Body of pancreas (tissue), 4 donors: ENCODE measurements around the gene ATXN7L1.

Experiments
- POLR2A ChIP-seq, 3 donors: fragments of 450-650 bp; IDR thresholded peaks; one replicate each; pipeline ENCODE4 v1.6.1; 2016; ENCODE audit warnings: antibody characterized with exemption in 3 of 3, mild to moderate bottlenecking in 2 of 3
- TF ChIP-seq, protein P1 (sequence below), 7 experiments: fragments of 450-650 bp in 4 of 7; fragments of 200-600 bp in 3 of 7; sonication (generic) in 3 of 7; IDR thresholded peaks; one replicate each; pipeline ENCODE4 v1.5.1; 2016 to 2019; ENCODE audit warnings: antibody characterized with exemption in 7 of 7

DNA sequence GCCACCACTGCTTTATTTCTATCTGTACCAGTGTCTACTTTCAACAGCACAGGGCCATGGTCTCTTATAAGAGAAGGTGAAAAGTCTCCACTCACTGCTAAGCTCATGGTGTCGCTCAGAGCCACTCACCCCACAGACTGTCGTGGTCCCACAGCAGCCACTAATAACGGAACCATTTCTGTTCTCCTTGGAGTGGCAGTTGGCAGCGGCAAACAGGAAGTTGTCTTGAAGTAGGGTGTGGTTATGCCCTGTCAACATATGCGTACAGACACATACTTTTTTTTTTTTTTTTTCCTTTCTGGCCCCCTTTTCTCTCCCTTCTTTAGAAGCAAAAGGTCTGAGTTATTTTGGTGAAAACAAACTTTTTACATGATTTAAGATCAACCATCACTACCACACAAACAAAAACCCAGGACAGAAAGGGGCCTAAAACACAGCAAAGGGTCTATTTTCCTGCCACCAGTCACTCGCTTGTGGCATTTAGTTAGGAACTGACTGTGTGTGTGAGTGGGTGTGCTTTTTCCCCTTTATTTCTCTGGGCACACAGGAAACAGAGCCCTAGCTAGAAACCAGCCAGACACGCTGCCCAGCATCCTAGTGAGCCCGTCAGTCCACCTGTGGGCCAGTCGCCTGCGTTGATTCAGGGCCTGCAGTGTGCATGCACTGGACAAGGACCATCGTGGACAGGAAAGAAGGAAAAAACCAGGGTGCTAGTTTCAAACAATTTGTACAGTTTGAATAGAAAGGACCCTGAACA is 198.4 kb downstream of the ATXN7L1 start:
- TF ChIP-seq, protein P1, sequence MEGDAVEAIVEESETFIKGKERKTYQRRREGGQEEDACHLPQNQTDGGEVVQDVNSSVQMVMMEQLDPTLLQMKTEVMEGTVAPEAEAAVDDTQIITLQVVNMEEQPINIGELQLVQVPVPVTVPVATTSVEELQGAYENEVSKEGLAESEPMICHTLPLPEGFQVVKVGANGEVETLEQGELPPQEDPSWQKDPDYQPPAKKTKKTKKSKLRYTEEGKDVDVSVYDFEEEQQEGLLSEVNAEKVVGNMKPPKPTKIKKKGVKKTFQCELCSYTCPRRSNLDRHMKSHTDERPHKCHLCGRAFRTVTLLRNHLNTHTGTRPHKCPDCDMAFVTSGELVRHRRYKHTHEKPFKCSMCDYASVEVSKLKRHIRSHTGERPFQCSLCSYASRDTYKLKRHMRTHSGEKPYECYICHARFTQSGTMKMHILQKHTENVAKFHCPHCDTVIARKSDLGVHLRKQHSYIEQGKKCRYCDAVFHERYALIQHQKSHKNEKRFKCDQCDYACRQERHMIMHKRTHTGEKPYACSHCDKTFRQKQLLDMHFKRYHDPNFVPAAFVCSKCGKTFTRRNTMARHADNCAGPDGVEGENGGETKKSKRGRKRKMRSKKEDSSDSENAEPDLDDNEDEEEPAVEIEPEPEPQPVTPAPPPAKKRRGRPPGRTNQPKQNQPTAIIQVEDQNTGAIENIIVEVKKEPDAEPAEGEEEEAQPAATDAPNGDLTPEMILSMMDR (IDR thresholded peaks at IDR 0.05): no peak
- TF ChIP-seq POLR2A (IDR thresholded peaks at IDR 0.05): no peak
